ENCODE results near the gene PPP1R14C.
A peak's percentile ranks its signal among the peaks of the same experiment; 100 is the strongest.

The PPP1R14C gene

GRCh38 chr6:150142670-150143515 lies at the start of gene PPP1R14C:
PPP1R14C (plus strand) TSS chr6:150143044; CDS start chr6:150143193, 149 bp downstream.
- ATAC-seq = no peak; the same call in 1 of the 3 replicates
- TF ChIP-seq ARNTL (CRISPR knock-in tag; IDR thresholded peaks at IDR 0.05; ENCODE audit: borderline replicate concordance, low read depth) (no peak), PATZ1 (CRISPR knock-in tag; IDR thresholded peaks at IDR 0.05; ENCODE audit: borderline replicate concordance) (no peak), ZFP3 (CRISPR knock-in tag; IDR thresholded peaks at IDR 0.05) (no peak), CSDC2 (CRISPR knock-in tag; IDR thresholded peaks at IDR 0.05) (no peak), GLIS3 (CRISPR knock-in tag; IDR thresholded peaks at IDR 0.05) (no peak), ZNF565 (CRISPR knock-in tag; conservative IDR thresholded peaks at IDR 0.05; ENCODE audit: low read depth) (no peak), OSR1 (CRISPR knock-in tag; IDR thresholded peaks at IDR 0.05) (no peak), POU6F1 (CRISPR knock-in tag; IDR thresholded peaks at IDR 0.05; ENCODE audit: borderline replicate concordance, low read depth) (no peak), TOX (CRISPR knock-in tag; IDR thresholded peaks at IDR 0.05; ENCODE audit: borderline replicate concordance) (no peak), ZC3H10 (CRISPR knock-in tag; IDR thresholded peaks at IDR 0.05) (no peak), SNAI2 (CRISPR knock-in tag; IDR thresholded peaks at IDR 0.05) (no peak), CSRNP3 (CRISPR knock-in tag; IDR thresholded peaks at IDR 0.05) (no peak), BACH2 (CRISPR knock-in tag; IDR thresholded peaks at IDR 0.05; ENCODE audit: borderline replicate concordance) (no peak), ZFP30 (CRISPR knock-in tag; IDR thresholded peaks at IDR 0.05) (no peak), PPARA (CRISPR knock-in tag; IDR thresholded peaks at IDR 0.05; ENCODE audit: borderline replicate concordance) (no peak), CREB5 (CRISPR knock-in tag; IDR thresholded peaks at IDR 0.05; ENCODE audit: low read depth) (no peak), ZNF70 (CRISPR knock-in tag; IDR thresholded peaks at IDR 0.05) (no peak), RARB (CRISPR knock-in tag; IDR thresholded peaks at IDR 0.05) (no peak)

GRCh38 chr6:150093397-150093796 lies 49.4 kb upstream of the PPP1R14C start:
- no peak for TF ChIP-seq CSDC2 (CRISPR knock-in tag; IDR thresholded peaks at IDR 0.05)
- TF ChIP-seq POU6F1 (CRISPR knock-in tag; IDR thresholded peaks at IDR 0.05; ENCODE audit: borderline replicate concordance, low read depth) = no peak
- TF ChIP-seq TSHZ2 (CRISPR knock-in tag; IDR thresholded peaks at IDR 0.05) = no peak
- TF ChIP-seq TOX (CRISPR knock-in tag; IDR thresholded peaks at IDR 0.05; ENCODE audit: borderline replicate concordance) = no peak
- TF ChIP-seq BACH2 (CRISPR knock-in tag; IDR thresholded peaks at IDR 0.05; ENCODE audit: borderline replicate concordance) = no peak
- no peak for TF ChIP-seq CSRNP3 (CRISPR knock-in tag; IDR thresholded peaks at IDR 0.05)
- no peak for TF ChIP-seq ZFP30 (CRISPR knock-in tag; IDR thresholded peaks at IDR 0.05)
- TF ChIP-seq OSR1 (CRISPR knock-in tag; IDR thresholded peaks at IDR 0.05) = no peak
- no peak for TF ChIP-seq PPARA (CRISPR knock-in tag; IDR thresholded peaks at IDR 0.05; ENCODE audit: borderline replicate concordance)
- TF ChIP-seq ZNF8 (CRISPR knock-in tag; IDR thresholded peaks at IDR 0.05) = no peak
- TF ChIP-seq PATZ1 (CRISPR knock-in tag; IDR thresholded peaks at IDR 0.05; ENCODE audit: borderline replicate concordance) = no peak
- TF ChIP-seq RARB (CRISPR knock-in tag; IDR thresholded peaks at IDR 0.05) = no peak
- no peak for TF ChIP-seq CREB5 (CRISPR knock-in tag; IDR thresholded peaks at IDR 0.05; ENCODE audit: low read depth)
- ATAC-seq = peak; percentile 19; the same call in 1 of the 3 replicates
